Measurements from ENCODE around the gene CAMLG.

CAMLG gene

DNA sequence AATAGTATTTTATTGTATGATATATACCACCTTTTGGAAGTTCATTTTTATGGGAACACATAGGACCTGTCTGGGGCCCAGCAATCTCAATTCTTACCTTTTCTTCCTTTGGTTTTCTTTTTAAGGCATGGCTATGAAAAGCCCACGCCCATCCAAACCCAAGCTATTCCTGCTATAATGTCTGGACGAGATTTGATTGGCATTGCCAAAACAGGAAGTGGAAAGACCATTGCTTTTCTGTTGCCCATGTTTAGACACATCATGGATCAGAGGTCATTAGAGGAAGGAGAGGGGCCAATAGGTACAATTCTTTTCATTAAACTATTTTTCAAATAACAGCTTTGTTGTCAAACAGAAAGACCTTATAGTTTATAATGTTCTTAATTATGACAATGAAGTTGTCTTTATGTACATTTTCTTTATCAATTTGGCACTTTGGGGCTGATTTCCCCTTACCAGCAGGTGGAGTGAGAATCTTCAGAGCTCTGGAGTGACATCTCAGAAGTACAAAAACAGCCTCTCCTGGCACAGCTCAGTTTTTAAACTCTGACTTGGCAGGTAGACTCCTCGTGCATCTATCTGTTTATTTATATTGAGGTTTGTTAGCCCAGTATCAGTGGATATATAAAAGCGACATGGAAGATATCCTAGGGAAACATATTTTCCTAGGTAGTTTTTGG is 46.0 kb downstream of the CAMLG start:
- DNase-seq, result no peak

DNA sequence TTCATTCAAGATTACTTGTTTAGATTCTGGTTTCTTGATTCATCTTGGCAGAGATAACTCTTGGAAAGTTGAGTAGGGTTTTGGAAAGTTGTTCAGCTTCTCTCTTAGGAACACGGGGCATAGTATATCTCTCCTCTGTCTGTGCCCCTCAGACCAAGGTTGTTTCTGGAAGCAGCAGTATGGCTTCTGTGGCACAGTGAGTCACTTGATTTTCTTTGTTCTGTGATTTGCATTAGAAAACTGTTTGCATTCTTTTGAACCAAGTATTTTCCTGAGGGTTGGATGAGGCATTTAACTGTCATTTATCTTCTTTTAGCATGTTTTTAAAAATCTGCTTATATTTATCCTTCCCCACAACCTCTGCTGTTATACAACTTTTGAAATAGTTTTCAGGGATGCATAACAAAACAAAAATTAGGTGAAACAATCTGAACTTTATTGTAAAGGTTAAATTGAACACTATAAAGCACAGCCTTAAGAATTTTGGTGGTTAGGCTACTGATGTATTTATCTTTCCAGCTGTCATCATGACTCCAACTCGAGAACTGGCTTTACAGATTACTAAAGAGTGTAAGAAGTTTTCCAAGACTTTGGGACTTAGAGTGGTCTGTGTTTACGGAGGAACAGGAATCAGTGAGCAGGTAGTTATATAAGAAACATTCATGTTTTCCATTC is 46.7 kb downstream of the CAMLG start:
- peak; percentile 31 for DNase-seq

DNA sequence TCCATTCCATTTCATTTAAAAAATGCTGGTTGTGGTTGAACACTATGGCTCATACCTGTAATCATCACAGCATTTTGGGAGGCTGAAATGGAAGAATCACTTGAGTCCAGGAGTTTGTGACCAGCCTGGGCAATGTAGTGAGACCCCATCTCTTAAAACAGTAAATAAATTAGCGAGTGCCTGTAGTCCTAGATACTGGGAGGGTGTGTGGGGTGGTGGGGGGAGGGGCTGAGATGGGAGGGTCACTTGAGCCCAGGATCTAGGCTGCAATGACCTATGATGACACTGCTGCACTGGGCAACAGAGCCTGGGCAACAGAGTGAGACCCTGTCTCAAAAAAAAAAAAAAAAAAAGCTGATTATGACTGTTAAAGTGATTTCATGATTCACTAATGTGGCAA is 49.3 kb downstream of the CAMLG start:
- DNase-seq, result no peak

DNA sequence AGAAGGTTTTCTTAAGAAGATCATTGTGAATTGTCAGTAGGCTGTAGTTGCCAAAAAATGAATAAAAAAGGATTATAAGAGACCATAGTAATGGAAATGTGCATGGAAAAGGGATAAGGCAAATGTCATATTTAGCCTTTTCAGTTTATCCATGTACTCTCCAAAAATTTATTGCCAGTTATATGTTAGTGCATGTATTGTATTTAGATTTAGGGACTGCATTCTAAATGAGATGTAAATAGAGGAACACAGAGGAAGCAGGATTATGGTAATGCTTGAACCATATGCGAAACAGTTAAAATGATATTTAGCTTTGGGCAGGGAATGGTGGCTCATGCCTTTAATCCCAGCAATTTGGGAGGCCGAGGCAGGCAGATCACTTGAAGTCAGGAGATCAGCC is 53.2 kb downstream of the CAMLG start:
- no peak for DNase-seq

DNA sequence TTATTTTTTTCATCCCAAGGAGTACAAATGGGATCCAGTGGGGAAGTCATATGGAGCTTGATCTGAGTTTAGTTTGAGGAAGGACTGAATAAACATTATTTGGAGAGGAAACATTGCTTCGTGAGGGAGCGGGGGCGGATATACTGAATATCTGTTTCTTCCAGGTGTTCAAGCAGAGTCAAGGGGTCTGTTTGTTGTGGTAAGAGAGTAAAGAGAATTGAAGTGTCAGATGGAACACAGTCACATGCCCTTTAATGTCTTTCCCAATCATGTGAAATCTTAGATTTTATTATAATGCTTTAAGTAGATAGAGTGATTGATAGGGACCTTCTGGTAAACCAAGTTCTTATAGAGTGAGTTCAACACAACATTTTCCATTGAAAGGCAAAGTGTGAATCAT is 53.9 kb downstream of the CAMLG start:
- no peak for DNase-seq

DNA sequence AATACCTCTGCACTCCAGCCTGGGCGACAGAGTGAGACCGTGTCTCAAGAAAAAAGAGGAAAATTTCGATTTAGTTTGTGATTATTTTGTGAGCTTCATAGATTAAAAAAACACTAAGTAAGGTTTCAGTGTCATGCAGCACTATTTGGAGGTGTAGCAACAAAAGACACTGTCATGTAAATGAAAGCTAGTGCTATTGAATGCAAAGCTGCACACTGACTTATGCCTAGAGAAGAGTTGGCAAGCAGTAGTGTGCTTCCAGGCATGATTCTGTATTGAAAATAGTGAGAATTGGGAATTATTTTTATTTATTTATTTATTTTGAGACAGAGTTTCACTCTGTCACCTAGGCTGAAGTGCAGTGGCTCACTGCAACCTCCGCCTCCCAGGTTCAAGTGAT is 54.8 kb downstream of the CAMLG start:
- no peak for DNase-seq

DNA sequence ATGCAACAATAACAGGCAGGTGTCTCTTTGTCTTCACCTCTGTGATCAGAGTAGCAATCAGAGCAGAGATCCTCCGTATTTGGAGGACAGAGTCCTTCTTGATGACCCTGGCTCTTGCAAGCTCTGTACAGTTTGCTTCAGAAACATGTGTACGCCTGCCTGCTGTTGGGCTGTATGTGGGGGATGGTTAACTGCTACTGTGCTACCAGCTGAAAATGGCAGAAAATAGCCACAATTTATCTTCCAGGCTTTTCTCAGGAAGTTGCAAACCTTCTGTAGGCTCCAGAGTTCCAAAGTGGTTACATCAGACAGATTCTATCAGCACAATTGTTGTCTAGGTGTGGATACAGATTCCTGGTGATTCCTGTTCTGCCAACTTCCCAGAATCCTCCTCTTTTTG is 55.7 kb downstream of the CAMLG start:
- peak; percentile 29 for DNase-seq

DNA sequence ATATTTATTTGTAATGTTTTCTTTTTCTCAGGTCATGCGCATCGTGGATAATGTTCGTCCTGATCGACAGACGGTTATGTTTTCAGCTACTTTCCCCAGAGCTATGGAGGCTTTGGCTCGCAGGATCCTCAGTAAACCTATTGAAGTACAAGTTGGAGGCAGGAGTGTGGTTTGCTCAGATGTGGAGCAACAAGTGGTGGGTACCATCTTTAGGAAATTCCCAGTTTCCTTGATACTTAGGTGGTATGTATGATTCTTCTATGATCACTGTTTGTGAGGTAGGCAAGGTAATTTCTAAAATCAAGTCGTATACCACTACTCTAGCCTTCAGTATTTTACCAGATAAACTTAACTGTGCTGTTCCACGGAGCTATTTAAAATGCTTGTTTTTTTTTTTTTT is 56.5 kb downstream of the CAMLG start:
- DNase-seq, result no peak

DNA sequence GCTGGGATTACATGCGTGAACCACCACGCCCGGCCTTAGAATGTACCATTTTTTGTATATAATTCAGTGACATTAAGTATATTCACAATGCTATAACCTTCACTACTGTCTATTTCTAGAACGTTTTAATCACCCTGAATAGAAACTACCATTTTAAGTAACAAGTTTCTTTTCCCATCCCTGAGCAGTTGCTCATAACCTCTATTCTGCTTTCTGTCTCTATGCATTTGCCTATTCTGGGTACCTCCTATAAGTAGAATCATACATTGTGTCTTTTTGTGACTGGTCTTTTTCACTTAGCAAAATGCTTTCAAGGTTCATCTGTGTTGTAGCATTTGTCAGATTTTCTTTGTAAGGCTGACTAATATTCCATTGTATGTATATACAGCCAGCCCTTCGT is 60.1 kb downstream of the CAMLG start:
- DNase-seq, result no peak
